H1 (cell line): ENCODE results near the gene TOP2A. TPM values are rescaled to one million over a fixed set of nuclear protein-coding genes. Genes with fewer than 3 reads are reported as not detected.

Experiments used
- CTCF ChIA-PET: fragments of 300-600 bp; sonication (Branson Sonifier 250); formaldehyde crosslinking; loops from one replicate; lab custom pipeline; 2021; ENCODE audit not compliant: partially characterized antibody; lab: Charles Lee
- POLR2A ChIA-PET: fragments of 300-600 bp; sonication (Branson Sonifier 250); formaldehyde crosslinking; loops from one replicate; lab custom pipeline; 2021; ENCODE audit warnings: inconsistent platforms; ENCODE audit not compliant: partially characterized antibody; lab: Charles Lee
- DNase-seq, 2 experiments: peaks; one replicate each; pipeline versions ENCODE4 v3.0.0 to v3.0.0-alpha.2; 2010 to 2022; ENCODE audit warnings: low spot score in 2 of 2, low read depth in 1 of 2, mixed read lengths in 1 of 2
- FAIRE-seq: peaks from 2 replicates; lab custom pipeline; 2011; peaks lifted over from hg19 to GRCh38; lab: Jason Lieb, UNC
- H2AFZ ChIP-seq: 2 replicates; pipeline ENCODE4 v1.8.1; 2012; ENCODE audit warnings: low read length, inconsistent platforms
- H2AK5ac ChIP-seq: 2 replicates; pipeline ENCODE4 v1.6.1; 2013; ENCODE audit warnings: low read depth, low read length
- H2BK120ac ChIP-seq: replicated peaks from 2 replicates; pipeline ENCODE3; 2013; ENCODE audit warnings: low read depth, low read length, inconsistent platforms
- H2BK12ac ChIP-seq: 2 replicates; pipeline ENCODE4 v1.6.1; 2013; ENCODE audit warnings: low read depth, low read length
- H2BK15ac ChIP-seq: 2 replicates; pipeline ENCODE4 v1.6.1; 2013; ENCODE audit warnings: low read length
- H2BK20ac ChIP-seq: 2 replicates; pipeline ENCODE4 v1.6.1; 2013; ENCODE audit warnings: low read length
- H2BK5ac ChIP-seq: 2 replicates; pipeline ENCODE4 v1.6.1; 2013; ENCODE audit warnings: low read depth, low read length
- H3K14ac ChIP-seq: 2 replicates; pipeline ENCODE4 v1.6.1; 2013; ENCODE audit warnings: inconsistent platforms; ENCODE audit not compliant: insufficient read length
- H3K18ac ChIP-seq: 2 replicates; pipeline ENCODE4 v1.6.1; 2013; ENCODE audit warnings: low read length; ENCODE audit errors: extremely low read depth
- H3K23ac ChIP-seq: 2 replicates; pipeline ENCODE4 v1.6.1; 2013; ENCODE audit warnings: inconsistent platforms; ENCODE audit not compliant: insufficient read length
- H3K23me2 ChIP-seq: 2 replicates; pipeline ENCODE4 v1.6.1; 2013; ENCODE audit warnings: low read depth, low read length
- H3K27ac ChIP-seq: 2 replicates; pipeline ENCODE4 v1.6.1; 2011; ENCODE audit warnings: low read depth, low read length, inconsistent platforms
- H3K27me3 ChIP-seq, 4 experiments: replicated peaks in 1 of 4; 1 replicate in 1 of 4; 2 replicates in 3 of 4; pipeline versions ENCODE4 v1.6.1 to v1.8.1; 2011 to 2013; ENCODE audit warnings: low read length in 3 of 4, mild to moderate bottlenecking in 3 of 4, inconsistent platforms in 2 of 4, mixed read lengths in 2 of 4, moderate library complexity in 1 of 4; ENCODE audit not compliant: control insufficient read depth in 3 of 4, insufficient read depth in 3 of 4; ENCODE audit errors: extremely low read depth in 1 of 4
- H3K36me3 ChIP-seq, 4 experiments: 2 replicates each; pipeline versions ENCODE4 v1.6.1 to v1.8.1; 2011 to 2013; ENCODE audit warnings: mild to moderate bottlenecking in 4 of 4, low read length in 3 of 4, moderate library complexity in 2 of 4, control low read depth in 1 of 4, inconsistent platforms in 1 of 4; ENCODE audit not compliant: insufficient read depth in 4 of 4, control insufficient read depth in 2 of 4
- H3K4ac ChIP-seq: replicated peaks from 2 replicates; pipeline ENCODE3; 2013; ENCODE audit warnings: low read length, low read depth, mixed read lengths, inconsistent platforms; ENCODE audit not compliant: insufficient read length
- H3K4me1 ChIP-seq, 4 experiments: replicated peaks in 1 of 4; 1 replicate in 1 of 4; 2 replicates in 3 of 4; pipeline versions ENCODE4 v1.6.1 to v1.8.1; 2011 to 2013; ENCODE audit warnings: low read length in 3 of 4, inconsistent platforms in 2 of 4, mixed read lengths in 1 of 4; ENCODE audit not compliant: insufficient read depth in 4 of 4, control insufficient read depth in 3 of 4
- H3K4me2 ChIP-seq, 2 experiments: 2 replicates each; pipeline versions ENCODE4 v1.6.1 to v1.8.1; 2011 to 2013; ENCODE audit warnings: low read depth in 2 of 2, low read length in 2 of 2, control low read depth in 1 of 2, inconsistent platforms in 1 of 2, mild to moderate bottlenecking in 1 of 2; ENCODE audit not compliant: insufficient read depth in 1 of 2
- H3K4me3 ChIP-seq, 4 experiments: fragments of 200-600, 300-600 bp in 1 of 4; sonication (generic), shearing (Covaris generic), sonication (Bioruptor Twin) in 1 of 4; 2 replicates each; pipeline versions ENCODE4 v1.5.1 to v1.8.1; 2011 to 2016; ENCODE audit warnings: low read length in 4 of 4, low read depth in 3 of 4, control low read depth in 2 of 4, inconsistent platforms in 2 of 4, mild to moderate bottlenecking in 2 of 4, mixed read lengths in 1 of 4, moderate library complexity in 1 of 4; ENCODE audit not compliant: insufficient read depth in 2 of 4; ENCODE audit errors: extremely low read depth in 1 of 4
- H3K56ac ChIP-seq: replicated peaks from 2 replicates; pipeline ENCODE3; 2013; ENCODE audit warnings: low read depth, mild to moderate bottlenecking, mixed read lengths, low read length, inconsistent platforms; ENCODE audit not compliant: insufficient read length
- H3K79me1 ChIP-seq: 2 replicates; pipeline ENCODE4 v1.6.1; 2013; ENCODE audit warnings: low read depth, low read length, control low read depth
- H3K79me2 ChIP-seq, 2 experiments: 2 replicates each; pipeline versions ENCODE4 v1.6.1 to v1.8.1; 2012 to 2013; ENCODE audit warnings: low read length in 2 of 2, mild to moderate bottlenecking in 2 of 2, inconsistent platforms in 1 of 2; ENCODE audit not compliant: insufficient read depth in 2 of 2, control insufficient read depth in 1 of 2
- H3K9ac ChIP-seq, 4 experiments: replicated peaks in 1 of 4; 1 replicate in 1 of 4; 2 replicates in 3 of 4; pipeline versions ENCODE4 v1.6.1 to v1.8.1; 2011 to 2013; ENCODE audit warnings: low read depth in 3 of 4, low read length in 3 of 4, control low read depth in 2 of 4, mild to moderate bottlenecking in 2 of 4, moderate library complexity in 2 of 4, inconsistent platforms in 1 of 4; ENCODE audit errors: extremely low read depth in 1 of 4
- H3K9me3 ChIP-seq, 2 experiments: 2 replicates each; pipeline versions ENCODE4 v1.6.1 to v1.8.1; 2012 to 2013; ENCODE audit warnings: mild to moderate bottlenecking in 2 of 2, moderate library complexity in 2 of 2, control low read depth in 1 of 2, inconsistent platforms in 1 of 2, low read depth in 1 of 2, low read length in 1 of 2, mixed read lengths in 1 of 2; ENCODE audit not compliant: insufficient read depth in 2 of 2
- H4K20me1 ChIP-seq, 2 experiments: replicated peaks in 1 of 2; 2 replicates each; pipeline versions ENCODE3 to v1.8.1; 2011 to 2013; ENCODE audit warnings: inconsistent platforms in 2 of 2, low read length in 2 of 2, mild to moderate bottlenecking in 1 of 2; ENCODE audit not compliant: insufficient read depth in 2 of 2, control insufficient read depth in 1 of 2
- H4K5ac ChIP-seq: 2 replicates; pipeline ENCODE4 v1.6.1; 2013; ENCODE audit warnings: low read length, low read depth, mixed read lengths, inconsistent platforms; ENCODE audit not compliant: insufficient read length
- H4K8ac ChIP-seq: 2 replicates; pipeline ENCODE4 v1.8.0; 2013; ENCODE audit warnings: mild to moderate bottlenecking, moderate library complexity, low read length, inconsistent platforms; ENCODE audit not compliant: insufficient read depth; ENCODE audit errors: extremely low read depth
- H4K91ac ChIP-seq: replicated peaks from 2 replicates; pipeline ENCODE3; 2013; ENCODE audit warnings: low read length, mixed read lengths, inconsistent platforms; ENCODE audit not compliant: insufficient read length
- CHD1 ChIP-seq: IDR thresholded peaks from 2 replicates; pipeline ENCODE4 v1.6.1; 2012; ENCODE audit warnings: low read depth, low read length, improper control_type of control experiment
- CTBP2 ChIP-seq: IDR thresholded peaks from 2 replicates; pipeline ENCODE4 v1.7.0; 2011; ENCODE audit warnings: borderline replicate concordance, mild to moderate bottlenecking, moderate library complexity, mixed read lengths, low read length; ENCODE audit not compliant: insufficient read depth, insufficient read length
- EGR1 ChIP-seq: IDR thresholded peaks from 2 replicates; pipeline ENCODE4 v1.6.1; 2011; ENCODE audit warnings: low read depth, low read length, borderline replicate concordance
- JUND ChIP-seq: IDR thresholded peaks from 2 replicates; pipeline ENCODE4 v1.6.1; 2011; ENCODE audit warnings: mild to moderate bottlenecking, improper control_type of control experiment, low read length
- KDM5A ChIP-seq: fragments of 200-600 bp; IDR thresholded peaks from 2 replicates; pipeline ENCODE4 v1.7.1; 2012; ENCODE audit warnings: mild to moderate bottlenecking, low read length, inconsistent platforms, mixed read lengths
- NRF1 ChIP-seq: IDR thresholded peaks from 2 replicates; pipeline ENCODE4 v1.6.1; 2011; ENCODE audit warnings: mild to moderate bottlenecking, low read depth, low read length, improper control_type of control experiment
- POLR2AphosphoS5 ChIP-seq: IDR thresholded peaks from 2 replicates; pipeline ENCODE4 v1.6.1; 2011; ENCODE audit warnings: low read depth, low read length
- RBBP5 ChIP-seq: IDR thresholded peaks from 2 replicates; pipeline ENCODE4 v1.7.1; 2012; ENCODE audit warnings: low read depth, mild to moderate bottlenecking, inconsistent platforms, low read length, moderate library complexity, borderline replicate concordance
- SAP30 ChIP-seq: fragments of 300-600 bp; sonication (generic); IDR thresholded peaks from 2 replicates; pipeline ENCODE4 v1.7.1; 2012; ENCODE audit warnings: low read length, moderate library complexity, mild to moderate bottlenecking, inconsistent platforms; ENCODE audit not compliant: insufficient read depth, insufficient replicate concordance
- SP4 ChIP-seq: IDR thresholded peaks from 2 replicates; pipeline ENCODE4 v1.6.1; 2012; ENCODE audit warnings: low read length, inconsistent platforms
- SUZ12 ChIP-seq: fragments of 200-600 bp; sonication (generic); IDR thresholded peaks from 2 replicates; pipeline ENCODE4 v1.6.1; 2012; ENCODE audit warnings: mild to moderate bottlenecking, inconsistent platforms, low read length, moderate library complexity, mixed read lengths
- TAF7 ChIP-seq: optimal IDR thresholded peaks from 2 replicates; pipeline ENCODE3; 2011; ENCODE audit warnings: low read depth, mild to moderate bottlenecking, inconsistent platforms, low read length, moderate library complexity, borderline replicate concordance
- TCF12 ChIP-seq: IDR thresholded peaks from 2 replicates; pipeline ENCODE4 v1.6.1; 2011; ENCODE audit warnings: low read depth, mild to moderate bottlenecking, low read length
- WGBS, 2 experiments: shearing (Covaris generic) in 1 of 2; methylation state at CpG; one replicate each; pipeline versions ENCODE4 v1.1.6 to v1.1.7; 2013 to 2015; ENCODE audit warnings: low lambda C conversion rate in 2 of 2, mixed read lengths in 2 of 2, inconsistent platforms in 1 of 2, low coverage in 1 of 2, missing lambda C conversion rate in 1 of 2; ENCODE audit not compliant: insufficient replicate concordance in 2 of 2, insufficient coverage in 1 of 2, insufficient read length in 1 of 2; ENCODE audit errors: extremely low coverage in 1 of 2, missing lambda C conversion rate in 1 of 2; 5-methylcytosine and 5-hydroxymethylcytosine counted together
- polyA plus RNA-seq, 7 experiments: library from polyadenylated mRNA; depleted of rRNA in 3 of 7; stranded (reverse) in 5 of 7; unstranded in 2 of 7; fragments of >200 nt in 5 of 7; fragments of 200-250 nt in 2 of 7; gene quantifications; 1 replicate in 5 of 7; 2 replicates in 1 of 7; 4 replicates in 1 of 7; pipeline versions ENCODE4 v1.2.1 to v1.2.3, GENCODE V29; 2011 to 2013; ENCODE audit warnings: missing spikeins in 2 of 7, mixed read lengths in 2 of 7
- total RNA-seq: library from RNA; stranded (reverse); fragmentation: NEBNext Ultra II Directional; extraction: Animal tissue kit (Norgen Biotek cat#: 25700); gene quantifications from 2 replicates; pipeline ENCODE4 v1.2.1, GENCODE V29; 2021

TOP2A gene
- total and polyA plus RNA-seq, 2 of the 8 experiments (the other 6 are each of a cell fraction or from before 2014, with no cell fraction given), result 83.1 to 291 TPM

GRCh38 chr17:40448639-40449261, 31.1 kb upstream of the TOP2A start:
- H3K18ac ChIP-seq, result no peak overlapping the region
- peak overlapping the region; percentile 18; the same call in 1 of the 2 replicates for H2AK5ac ChIP-seq
- peaks cover 11% of the 10 kb centered on the region for H3K79me1 ChIP-seq
- H3K36me3 ChIP-seq, result peaks cover 0 to 6% (median 0%) of the 10 kb centered on the region in 4 experiments; a peak in 4 of 8 replicates
- H3K9me3 ChIP-seq, result no peaks in the 10 kb centered on the region
- no peak overlapping the region for H4K91ac ChIP-seq
- H2BK5ac ChIP-seq, result no peak overlapping the region
- 0 out of 2 replicates have a peak overlapping the region, but pooled peaks have one; percentile 24 for H2BK15ac ChIP-seq
- FAIRE-seq (no peak), DNase-seq (no peak)
- no peak overlapping the region for H2AFZ ChIP-seq
- H4K8ac ChIP-seq, result no peak overlapping the region
- H3K4me1 ChIP-seq, result peaks cover 5 to 22% (median 10%) of the 10 kb centered on the region in 4 experiments
- H3K4ac ChIP-seq, result no peak overlapping the region
- H2BK120ac ChIP-seq, result no peak overlapping the region
- H3K23me2 ChIP-seq, result peaks cover 11% of the 10 kb centered on the region
- H4K20me1 ChIP-seq, result peaks cover 2 to 4% of the 10 kb centered on the region in 2 experiments
- 0 out of 2 replicates have a peak overlapping the region, but pooled peaks have one; percentile 7 for H2BK12ac ChIP-seq
- H3K4me2 ChIP-seq, result no peak overlapping the region
- H3K79me2 ChIP-seq, result peaks cover 0 to 54% of the 10 kb centered on the region in 2 experiments; a peak in 3 of 4 replicates
- WGBS, 2 experiments, result 90% methylated on average over 7 of the region's 7 CpGs; no CpG with 5 or more reads in 1 of the 2 experiments
- H3K27ac ChIP-seq, result 0 out of 2 replicates have a peak overlapping the region, but pooled peaks have one; percentile 52
- H3K56ac ChIP-seq, result no peak overlapping the region
- no peak overlapping the region for H4K5ac ChIP-seq
- no peaks in the 10 kb centered on the region; a peak in 1 of 7 replicates for H3K27me3 ChIP-seq
- H3K14ac ChIP-seq, result no peak overlapping the region
- H3K9ac ChIP-seq, result no peak overlapping the region; a peak in 1 of 7 replicates
- POLR2A ChIA-PET, result interaction anchor here (0.7 to 1.8 kb wide), 6 partner anchors 10 to 88 kb away, joined by 3 to 7 read pairs (median 4); no protein-coding TSS in a partner anchor
- CTCF ChIA-PET, result interaction anchor here (0.7 to 34.1 kb wide), 22 partner anchors 0 to 171 kb away, joined by 3 to 739 read pairs (median 4); partner anchors contain the start of genes GJD3 and IGFBP4
- H2BK20ac ChIP-seq, result no peak overlapping the region
- no peak overlapping the region for H3K23ac ChIP-seq
- H3K4me3 ChIP-seq, result no peak overlapping the region
- TF ChIP-seq EGR1, result no peak
- no peak for TF ChIP-seq NRF1
- no peak for TF ChIP-seq RBBP5
- no peak for TF ChIP-seq SAP30
- no peak for TF ChIP-seq SUZ12
- no peak for TF ChIP-seq SP4
- TF ChIP-seq KDM5A, result no peak
- TF ChIP-seq TCF12, result no peak
- TF ChIP-seq JUND, result no peak
- no peak for TF ChIP-seq POLR2AphosphoS5
- no peak for TF ChIP-seq CHD1
- no peak for TF ChIP-seq TAF7
- TF ChIP-seq CTBP2, result no peak
